Activated CD8-positive, alpha-beta T cell treated with anti-CD3 and anti-CD28 coated beads, Interleukin-2, amount 10 ng/mL, durations not matched to agents 7 days and 5 days (primary cell): Measurements from ENCODE around the gene PCDHA5. TPM values are rescaled to one million over a fixed set of nuclear protein-coding genes. Genes with fewer than 3 reads are reported as not detected.
"Not testable (repeated sequence)": the region's sequence is repeated elsewhere in the genome, so short reads cannot be mapped to it uniquely, and the experiment has no call there.

Experiments used
- ATAC-seq: fragments of 150-1000 bp; cut with Tn5 transposase; one replicate; pipeline ENCODE4 v1.10.0; 2021; ENCODE audit warnings: moderate library complexity
- CTCF ChIA-PET: fragments of 350-600 bp; sonication (Branson Sonifier 250); formaldehyde crosslinking; loops from one replicate; lab custom pipeline; 2021; ENCODE audit warnings: antibody characterized with exemption; lab: Charles Lee
- POLR2A ChIA-PET: fragments of 350-600 bp; sonication (Branson Sonifier 250); formaldehyde crosslinking; loops from one replicate; lab custom pipeline; 2021; ENCODE audit warnings: antibody characterized with exemption; lab: Charles Lee
- DNase-seq: peaks from one replicate; pipeline ENCODE4 v3.0.0-alpha.2; 2020
- H3K27ac Mint-ChIP-seq: one replicate; pipeline ENCODE4 v1.8.0; 2021; ENCODE audit warnings: mild to moderate bottlenecking, mixed read lengths
- H3K27me3 Mint-ChIP-seq: one replicate; pipeline ENCODE4 v1.8.0; 2021; ENCODE audit warnings: low read depth, mixed read lengths
- H3K36me3 Mint-ChIP-seq: one replicate; pipeline ENCODE4 v1.8.0; 2021; ENCODE audit warnings: low read depth, mixed read lengths
- H3K4me1 Mint-ChIP-seq: one replicate; pipeline ENCODE4 v1.8.0; 2021; ENCODE audit warnings: low read depth, mixed read lengths
- H3K4me3 Mint-ChIP-seq: one replicate; pipeline ENCODE4 v1.8.0; 2021; ENCODE audit warnings: mild to moderate bottlenecking, mixed read lengths
- H3K9me3 Mint-ChIP-seq: one replicate; pipeline ENCODE4 v1.8.0; 2022; ENCODE audit warnings: mixed read lengths; ENCODE audit not compliant: insufficient read depth
- total RNA-seq, 2 experiments: library from RNA; stranded (reverse); gene quantifications; one replicate each; pipeline ENCODE4 v1.2.3, GENCODE V29; 2021

The PCDHA5 gene
- total RNA-seq, 2 experiments from 2014 or later = not detected

- ChIA-PET POLR2A (no interaction called here), CTCF (no interaction called here)
- DNase-seq (no peak), ATAC-seq (no peak)
- Mint-ChIP-seq H3K36me3 (peaks cover 11% of the 10 kb centered on the region), H3K27ac (no peak overlapping the region), H3K27me3 (no peaks in the 10 kb centered on the region), H3K4me3 (peak overlapping the region; percentile 23), H3K4me1 (no peaks in the 10 kb centered on the region), H3K9me3 (peaks cover 24% of the 10 kb centered on the region)
These were observed 6.9 kb downstream of the PCDHA5 start for GRCh38 chr5:140828362-140828737.

DNA sequence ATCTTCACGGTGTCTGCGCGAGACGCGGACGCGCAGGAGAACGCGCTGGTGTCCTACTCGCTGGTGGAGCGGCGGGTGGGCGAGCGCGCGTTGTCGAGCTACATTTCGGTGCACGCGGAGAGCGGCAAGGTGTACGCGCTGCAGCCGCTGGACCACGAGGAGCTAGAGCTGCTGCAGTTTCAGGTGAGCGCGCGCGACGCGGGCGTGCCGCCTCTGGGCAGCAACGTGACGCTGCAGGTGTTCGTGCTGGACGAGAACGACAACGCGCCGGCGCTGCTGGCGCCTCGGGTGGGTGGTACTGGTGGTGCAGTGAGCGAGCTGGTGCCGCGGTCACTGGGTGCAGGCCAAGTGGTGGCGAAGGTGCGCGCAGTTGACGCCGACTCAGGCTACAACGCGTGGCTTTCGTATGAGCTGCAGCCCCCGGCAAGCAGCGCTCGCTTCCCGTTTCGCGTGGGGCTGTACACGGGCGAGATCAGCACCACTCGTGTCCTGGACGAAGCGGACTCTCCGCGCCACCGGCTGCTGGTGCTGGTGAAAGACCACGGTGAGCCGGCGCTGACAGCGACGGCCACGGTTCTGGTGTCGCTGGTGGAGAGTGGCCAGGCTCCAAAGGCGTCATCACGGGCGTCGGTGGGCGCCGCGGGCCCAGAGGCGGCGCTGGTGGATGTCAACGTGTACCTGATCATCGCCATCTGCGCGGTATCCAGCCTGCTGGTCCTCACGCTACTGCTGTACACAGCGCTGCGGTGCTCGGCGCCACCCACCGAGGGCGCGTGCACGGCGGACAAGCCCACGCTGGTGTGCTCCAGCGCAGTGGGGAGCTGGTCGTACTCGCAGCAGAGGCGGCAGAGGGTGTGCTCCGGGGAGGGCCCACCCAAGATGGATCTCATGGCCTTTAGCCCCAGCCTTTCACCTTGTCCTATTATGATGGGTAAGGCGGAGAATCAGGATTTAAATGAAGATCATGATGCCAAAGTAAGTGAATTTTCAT is 8.4 kb downstream of the PCDHA5 start:
- peaks cover 11% of the 10 kb centered on the region for H3K36me3 Mint-ChIP-seq
- peaks cover 31% of the 10 kb centered on the region for H3K9me3 Mint-ChIP-seq
- H3K27ac Mint-ChIP-seq, CTCF ChIA-PET, POLR2A ChIA-PET, H3K4me1 Mint-ChIP-seq, ATAC-seq, H3K4me3 Mint-ChIP-seq, DNase-seq, H3K27me3 Mint-ChIP-seq: not testable (repeated sequence)

DNA sequence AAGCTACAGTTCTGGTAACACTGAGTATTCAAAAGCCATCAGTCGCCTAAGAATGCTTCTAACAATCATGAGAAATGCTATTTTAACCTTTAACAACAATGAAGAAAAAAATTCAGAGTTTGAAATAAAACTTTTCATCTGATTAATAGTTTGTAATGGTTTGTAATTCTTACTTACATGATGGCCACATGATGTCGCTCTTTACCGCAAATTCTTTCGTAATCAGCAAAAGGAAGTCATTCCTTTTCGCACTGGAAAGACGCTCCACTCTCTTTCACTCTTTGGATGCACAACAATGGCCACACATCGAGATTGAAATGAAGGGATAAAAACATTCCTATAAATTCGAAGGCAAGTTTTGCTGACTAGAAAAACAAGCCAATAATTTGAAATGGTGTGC is 12.6 kb downstream of the PCDHA5 start, which contains the start of gene PCDHA7:
Gene PCDHA7 (plus strand): TSS at position 277 of the 400 bp plus-strand sequence. CDS start 115 bp downstream, at position 392.
- Mint-ChIP-seq H3K4me3 (no peak within 1 kb of the TSS), H3K27ac (no peak within 1 kb of the TSS), H3K36me3 (peaks cover 2% of the 10 kb centered on the region), H3K9me3 (peaks cover 15% of the 10 kb centered on the region), H3K4me1 (no peaks in the 10 kb centered on the region), H3K27me3 (no peaks in the 10 kb centered on the region)
- ChIA-PET POLR2A (no interaction called here), CTCF (no interaction called here)
- ATAC-seq = no peak
- DNase-seq = no peak

GRCh38 chr5:140834439-140835008 is 13.1 kb downstream of the PCDHA5 start:
- H3K27me3 Mint-ChIP-seq, H3K27ac Mint-ChIP-seq, H3K4me1 Mint-ChIP-seq, ATAC-seq, H3K36me3 Mint-ChIP-seq, H3K4me3 Mint-ChIP-seq, DNase-seq, POLR2A ChIA-PET, CTCF ChIA-PET: not testable (repeated sequence)
- peaks cover 15% of the 10 kb centered on the region for H3K9me3 Mint-ChIP-seq

DNA sequence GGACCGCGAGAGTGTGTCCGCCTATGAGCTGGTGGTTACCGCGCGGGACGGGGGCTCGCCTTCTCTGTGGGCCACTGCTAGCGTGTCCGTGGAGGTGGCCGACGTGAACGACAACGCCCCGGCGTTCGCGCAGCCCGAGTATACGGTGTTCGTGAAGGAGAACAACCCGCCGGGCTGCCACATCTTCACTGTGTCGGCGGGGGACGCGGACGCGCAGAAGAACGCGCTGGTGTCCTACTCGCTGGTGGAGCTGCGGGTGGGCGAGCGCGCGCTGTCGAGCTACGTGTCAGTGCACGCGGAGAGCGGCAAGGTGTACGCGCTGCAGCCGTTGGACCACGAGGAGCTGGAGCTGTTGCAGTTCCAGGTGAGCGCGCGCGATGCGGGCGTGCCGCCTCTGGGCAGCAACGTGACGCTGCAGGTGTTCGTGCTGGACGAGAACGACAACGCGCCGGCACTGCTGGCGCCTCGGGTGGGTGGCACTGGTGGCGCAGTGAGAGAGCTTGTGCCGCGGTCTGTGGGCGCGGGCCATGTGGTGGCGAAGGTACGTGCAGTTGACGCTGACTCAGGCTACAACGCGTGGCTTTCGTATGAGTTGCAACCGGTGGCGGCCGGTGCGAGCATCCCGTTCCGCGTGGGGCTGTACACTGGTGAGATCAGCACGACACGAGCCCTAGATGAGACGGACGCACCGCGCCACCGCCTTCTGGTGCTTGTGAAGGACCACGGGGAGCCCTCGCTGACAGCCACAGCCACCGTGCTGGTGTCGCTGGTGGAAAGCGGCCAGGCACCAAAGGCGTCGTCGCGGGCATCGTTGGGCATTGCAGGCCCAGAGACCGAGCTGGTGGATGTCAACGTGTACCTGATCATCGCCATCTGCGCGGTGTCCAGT is 14.5 kb downstream of the PCDHA5 start:
- ATAC-seq = no peak
- ChIA-PET CTCF (no interaction called here), POLR2A (no interaction called here)
- DNase-seq = no peak
- H3K9me3 Mint-ChIP-seq = peaks cover 15% of the 10 kb centered on the region
- H3K27me3 Mint-ChIP-seq = no peaks in the 10 kb centered on the region
- H3K4me3 Mint-ChIP-seq = peak overlapping the region; percentile 12
- H3K27ac Mint-ChIP-seq = no peak overlapping the region
- H3K36me3 Mint-ChIP-seq = no peaks in the 10 kb centered on the region
- H3K4me1 Mint-ChIP-seq = no peaks in the 10 kb centered on the region

DNA sequence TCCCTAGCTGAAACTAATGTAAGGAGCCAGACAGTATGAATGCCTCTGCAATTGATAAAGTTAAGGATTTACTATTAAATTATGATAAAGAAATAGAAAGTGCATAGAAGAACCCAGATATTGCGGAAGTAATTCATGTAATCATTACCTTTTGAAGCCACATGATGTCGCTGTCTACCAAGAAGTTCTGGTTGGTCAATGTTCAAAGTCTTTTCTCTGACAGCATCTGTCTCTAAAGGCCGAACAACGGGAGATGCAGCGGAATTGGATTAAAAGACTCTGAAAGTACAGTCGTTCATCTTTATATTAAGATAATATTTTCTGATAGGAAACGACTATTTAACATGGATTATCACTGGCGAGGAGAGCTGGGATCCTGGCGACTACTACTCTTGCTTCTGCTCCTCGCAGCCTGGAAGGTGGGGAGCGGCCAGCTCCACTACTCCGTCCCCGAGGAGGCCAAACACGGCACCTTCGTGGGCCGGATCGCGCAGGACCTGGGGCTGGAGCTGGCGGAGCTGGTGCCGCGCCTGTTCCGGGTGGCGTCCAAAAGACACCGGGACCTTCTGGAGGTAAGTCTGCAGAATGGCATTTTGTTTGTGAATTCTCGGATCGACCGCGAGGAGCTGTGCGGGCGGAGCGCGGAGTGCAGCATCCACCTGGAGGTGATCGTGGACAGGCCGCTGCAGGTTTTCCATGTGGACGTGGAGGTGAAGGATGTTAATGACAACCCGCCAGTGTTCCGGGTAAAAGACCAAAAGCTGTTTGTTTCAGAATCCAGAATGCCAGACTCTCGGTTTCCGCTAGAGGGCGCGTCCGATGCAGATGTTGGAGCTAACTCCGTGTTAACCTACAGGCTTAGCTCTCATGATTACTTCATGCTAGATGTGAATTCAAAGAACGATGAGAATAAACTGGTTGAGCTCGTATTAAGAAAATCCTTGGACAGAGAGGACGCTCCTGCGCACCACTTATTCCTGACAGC is 19.9 kb downstream of the PCDHA5 start, which contains the start of gene PCDHA8:
Gene PCDHA8 (plus strand): TSS at position 210 of the 985 bp plus-strand sequence. CDS start 135 bp downstream, at position 345.
- H3K9me3 Mint-ChIP-seq = peaks cover 22% of the 10 kb centered on the region
- H3K4me3 Mint-ChIP-seq = peak within 1 kb of the TSS; percentile 22
- peaks cover 5% of the 10 kb centered on the region for H3K36me3 Mint-ChIP-seq
- ATAC-seq (no peak), DNase-seq (no peak)
- H3K27me3 Mint-ChIP-seq = no peaks in the 10 kb centered on the region
- ChIA-PET POLR2A (no interaction called here), CTCF (interaction anchor here (1.5 to 1.6 kb wide), 2 partner anchors 11 to 56 kb away, joined by 4 to 6 read pairs; partner anchors contain the start of gene PCDHA1)
- H3K4me1 Mint-ChIP-seq = no peaks in the 10 kb centered on the region
- H3K27ac Mint-ChIP-seq = no peak within 1 kb of the TSS

- peaks cover 22% of the 10 kb centered on the region for H3K9me3 Mint-ChIP-seq
- H3K4me1 Mint-ChIP-seq = no peaks in the 10 kb centered on the region
- no peak overlapping the region for H3K27ac Mint-ChIP-seq
- no peaks in the 10 kb centered on the region for H3K27me3 Mint-ChIP-seq
- DNase-seq = no peak
- peaks cover 5% of the 10 kb centered on the region for H3K36me3 Mint-ChIP-seq
- ChIA-PET CTCF (interaction anchor here (1.6 kb wide), 1 partner anchor 9 kb away, joined by 4 read pairs; no protein-coding TSS in a partner anchor), POLR2A (no interaction called here)
- ATAC-seq = no peak
- H3K4me3 Mint-ChIP-seq = no peak overlapping the region
These were observed 21.7 kb downstream of the PCDHA5 start for GRCh38 chr5:140842798-140843733.

DNA sequence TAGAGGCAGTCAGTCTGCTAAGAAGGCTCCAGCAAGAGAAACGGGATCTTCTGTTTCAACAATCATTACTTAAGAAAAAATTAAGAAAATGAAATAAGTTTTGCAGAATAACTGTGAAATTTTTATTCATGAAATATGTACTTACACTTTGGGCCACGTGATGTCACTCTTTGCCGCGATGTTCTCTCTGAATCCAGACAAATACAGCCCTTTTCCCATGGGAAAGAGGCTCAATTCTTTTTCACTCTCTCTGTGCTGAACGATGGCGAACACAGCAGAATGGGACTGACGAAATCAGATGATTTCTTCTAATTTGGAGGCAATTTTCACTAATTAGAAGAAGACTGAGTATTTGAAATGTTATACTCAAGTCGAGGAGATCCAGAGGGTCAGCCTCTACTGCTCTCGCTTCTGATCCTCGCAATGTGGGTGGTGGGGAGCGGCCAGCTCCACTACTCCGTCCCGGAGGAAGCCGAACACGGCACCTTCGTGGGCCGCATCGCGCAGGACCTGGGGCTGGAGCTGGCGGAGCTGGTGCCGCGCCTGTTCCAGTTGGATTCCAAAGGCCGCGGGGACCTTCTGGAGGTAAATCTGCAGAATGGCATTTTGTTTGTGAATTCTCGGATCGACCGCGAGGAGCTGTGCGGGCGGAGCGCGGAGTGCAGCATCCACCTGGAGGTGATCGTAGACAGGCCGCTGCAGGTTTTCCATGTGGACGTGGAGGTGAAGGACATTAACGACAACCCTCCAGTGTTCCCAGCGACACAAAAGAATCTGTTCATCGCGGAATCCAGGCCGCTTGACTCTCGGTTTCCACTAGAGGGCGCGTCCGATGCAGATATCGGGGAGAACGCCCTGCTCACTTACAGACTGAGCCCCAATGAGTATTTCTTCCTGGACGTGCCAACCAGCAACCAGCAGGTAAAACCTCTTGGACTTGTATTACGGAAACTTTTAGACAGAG is 27.0 kb downstream of the PCDHA5 start, which contains the start of gene PCDHA9:
Gene PCDHA9 (plus strand): TSS at position 244 of the 964 bp plus-strand sequence. CDS start 114 bp downstream, at position 358.
- ATAC-seq, H3K4me3 Mint-ChIP-seq, H3K27ac Mint-ChIP-seq, DNase-seq, H3K27me3 Mint-ChIP-seq, H3K4me1 Mint-ChIP-seq, H3K36me3 Mint-ChIP-seq, CTCF ChIA-PET, POLR2A ChIA-PET: not testable (repeated sequence)
- peaks cover 10% of the 10 kb centered on the region for H3K9me3 Mint-ChIP-seq
